Thymus (tissue), 11 donors: ENCODE data around the gene DCPS. TPM values are rescaled to one million over a fixed set of nuclear protein-coding genes. Genes with fewer than 3 reads are reported as not detected.
"Not testable (repeated sequence)": the region's sequence is repeated elsewhere in the genome, so short reads cannot be mapped to it uniquely, and the experiment has no call there.

ENCODE experiments used
- DNase-seq, 9 donors: peaks; one replicate each; pipeline ENCODE4 v3.0.0-alpha.2; 2013; ENCODE audit warnings: low spot score in 9 of 9, low read depth in 6 of 9, missing footprints in 1 of 9
- H3K27ac ChIP-seq, 2 donors: one replicate each; pipeline ENCODE4 v1.5.1; 2013; ENCODE audit warnings: control low read depth in 1 of 2, low read depth in 1 of 2, low read length in 1 of 2, mild to moderate bottlenecking in 1 of 2, moderate library complexity in 1 of 2
- H3K27me3 ChIP-seq, 2 donors: one replicate each; pipeline ENCODE4 v1.5.1; 2013; ENCODE audit warnings: low read length in 1 of 2; ENCODE audit not compliant: control insufficient read depth in 2 of 2, insufficient read depth in 1 of 2
- H3K36me3 ChIP-seq, 2 donors: one replicate each; pipeline ENCODE4 v1.5.1; 2013; ENCODE audit warnings: low read length in 1 of 2, mild to moderate bottlenecking in 1 of 2, moderate library complexity in 1 of 2; ENCODE audit not compliant: control insufficient read depth in 2 of 2, insufficient read depth in 2 of 2
- H3K4me1 ChIP-seq, 2 donors: one replicate each; pipeline ENCODE4 v1.5.1; 2013; ENCODE audit warnings: low read length in 2 of 2; ENCODE audit not compliant: control insufficient read depth in 2 of 2, insufficient read depth in 2 of 2
- H3K4me3 ChIP-seq, 2 donors: one replicate each; pipeline ENCODE4 v1.5.1; 2013; ENCODE audit warnings: low read length in 2 of 2, control low read depth in 1 of 2, mild to moderate bottlenecking in 1 of 2
- H3K9me3 ChIP-seq, 2 donors: one replicate each; pipeline ENCODE4 v1.5.1; 2013; ENCODE audit warnings: low read length in 1 of 2, mild to moderate bottlenecking in 1 of 2; ENCODE audit not compliant: control insufficient read depth in 2 of 2, insufficient read depth in 1 of 2
- WGBS: extraction: QIAGEN DNeasy Blood & Tissue Kit; methylation state at CpG from one replicate; pipeline ENCODE4 v1.1.7; 2013; 5-methylcytosine and 5-hydroxymethylcytosine counted together
- polyA plus RNA-seq: library from polyadenylated mRNA; stranded (reverse); fragments of 200-250 nt; gene quantifications from one replicate; pipeline ENCODE4 v1.2.3, GENCODE V29; 2013
- total RNA-seq: library from RNA; stranded (reverse); fragments of 120-200 nt; gene quantifications from one replicate; pipeline ENCODE4 v1.2.4, GENCODE V29; 2013
- donor health status: healthy.

DCPS gene
- total and polyA plus RNA-seq, 2 donors = 17.2 TPM

DNA sequence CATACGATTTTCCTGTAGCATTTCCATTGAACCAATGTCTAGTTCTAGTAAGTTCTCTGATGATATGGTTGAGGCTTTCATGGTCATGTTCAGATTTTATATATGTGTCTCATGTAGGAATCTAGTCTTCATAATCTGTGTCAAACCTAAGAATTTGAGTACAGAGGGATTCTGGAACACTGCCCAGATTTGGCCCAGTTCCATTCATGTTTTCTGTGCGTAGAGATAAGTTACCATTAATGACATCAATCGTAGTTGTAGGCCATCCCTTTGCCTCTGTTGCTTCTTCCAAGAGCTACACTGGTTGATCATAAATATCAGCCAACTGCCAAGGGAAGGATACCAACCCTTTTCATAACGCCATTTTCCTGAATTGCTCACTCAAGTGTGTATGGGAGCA, 74.9 kb downstream of the DCPS start:
- Histone ChIP-seq H3K27me3 (no peaks in the 10 kb centered on the region), H3K27ac (no peak overlapping the region), H3K9me3 (no peaks in the 10 kb centered on the region), H3K4me3 (no peak overlapping the region), H3K4me1 (peaks cover 0 to 4% of the 10 kb centered on the region in 2 donors), H3K36me3 (no peaks in the 10 kb centered on the region)
- WGBS = 93% methylated on average over 4 of the region's 4 CpGs
- no peak for DNase-seq

DNA sequence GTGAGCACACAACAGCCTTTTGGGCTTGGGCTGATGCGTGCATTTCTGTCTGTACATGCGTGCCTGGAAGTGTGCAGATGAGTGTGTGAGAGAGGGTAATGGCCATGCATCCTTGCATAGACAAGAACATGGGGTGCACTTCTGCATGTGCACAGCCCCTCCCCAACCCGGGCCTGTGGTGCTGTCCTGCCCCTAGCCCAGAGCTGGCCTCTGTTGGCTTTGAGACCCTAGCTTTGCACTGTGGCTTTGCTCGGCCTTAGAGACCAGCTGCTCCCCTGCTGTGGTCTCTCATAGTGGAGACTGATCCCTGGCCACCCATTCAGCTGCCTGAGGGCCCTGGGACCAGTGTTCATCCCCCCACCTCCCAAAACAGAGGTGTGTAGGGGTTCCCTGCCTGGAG, 77.0 kb downstream of the DCPS start:
- 96% methylated on average over 4 of the region's 4 CpGs for WGBS
- no peak overlapping the region for H3K4me3 ChIP-seq
- no peak for DNase-seq
- H3K27ac ChIP-seq = no peak overlapping the region
- H3K4me1 ChIP-seq = peaks cover 0 to 4% of the 10 kb centered on the region in 2 donors
- H3K27me3 ChIP-seq = no peaks in the 10 kb centered on the region
- H3K36me3 ChIP-seq = no peaks in the 10 kb centered on the region
- H3K9me3 ChIP-seq = no peaks in the 10 kb centered on the region

DNA sequence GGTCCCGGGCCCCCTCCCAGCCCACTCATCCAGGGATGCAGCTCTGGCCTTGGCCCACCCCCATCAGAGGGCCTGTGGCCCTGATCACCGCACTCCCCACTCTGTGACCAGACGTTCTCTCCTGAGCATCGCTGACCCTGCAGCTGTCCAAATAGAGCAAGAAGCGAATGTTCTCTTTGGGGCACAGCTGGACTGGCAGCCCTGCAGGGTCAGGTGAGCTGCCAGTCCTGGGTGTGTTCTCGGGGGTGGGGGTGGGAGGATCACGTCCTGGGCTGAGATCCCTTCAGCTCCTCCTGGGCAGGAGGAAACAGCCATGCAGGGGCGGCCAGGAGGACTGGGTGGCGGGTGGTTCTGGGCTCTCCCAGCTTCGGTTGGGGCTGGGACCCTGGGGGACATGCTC, 78.1 kb downstream of the DCPS start:
- H3K27me3 ChIP-seq, DNase-seq, H3K36me3 ChIP-seq, H3K9me3 ChIP-seq, H3K27ac ChIP-seq, H3K4me3 ChIP-seq: not testable (repeated sequence)
- H3K4me1 ChIP-seq = peaks cover 0 to 13% of the 10 kb centered on the region in 2 donors
- WGBS = 98% methylated on average over 6 of the region's 10 CpGs

DNA sequence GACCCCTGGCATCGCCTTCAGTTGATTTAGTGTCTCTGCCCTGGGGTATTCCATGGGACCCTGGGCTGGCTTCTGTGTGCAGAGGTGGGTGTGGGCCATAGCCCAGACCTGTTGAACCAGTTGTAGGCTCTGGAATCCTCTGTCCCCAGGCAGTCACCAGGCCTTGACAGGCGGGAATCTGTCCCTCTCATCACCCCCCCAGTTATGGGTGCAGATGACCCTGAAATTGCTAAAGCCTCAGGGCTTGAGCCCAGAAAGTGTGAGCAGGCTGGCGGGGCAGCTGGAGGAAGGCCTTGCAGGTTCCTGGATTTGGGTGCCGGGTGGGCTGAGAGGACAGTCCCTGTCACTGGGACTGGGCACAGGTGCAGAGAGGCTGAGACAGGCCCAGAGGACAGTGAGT, 78.8 kb downstream of the DCPS start:
- H3K4me3 ChIP-seq, H3K9me3 ChIP-seq, H3K27me3 ChIP-seq, H3K27ac ChIP-seq, DNase-seq, H3K36me3 ChIP-seq: not testable (repeated sequence)
- H3K4me1 ChIP-seq = peaks cover 0 to 16% of the 10 kb centered on the region in 2 donors
- WGBS = 96% methylated on average over 4 of the region's 4 CpGs

DNA sequence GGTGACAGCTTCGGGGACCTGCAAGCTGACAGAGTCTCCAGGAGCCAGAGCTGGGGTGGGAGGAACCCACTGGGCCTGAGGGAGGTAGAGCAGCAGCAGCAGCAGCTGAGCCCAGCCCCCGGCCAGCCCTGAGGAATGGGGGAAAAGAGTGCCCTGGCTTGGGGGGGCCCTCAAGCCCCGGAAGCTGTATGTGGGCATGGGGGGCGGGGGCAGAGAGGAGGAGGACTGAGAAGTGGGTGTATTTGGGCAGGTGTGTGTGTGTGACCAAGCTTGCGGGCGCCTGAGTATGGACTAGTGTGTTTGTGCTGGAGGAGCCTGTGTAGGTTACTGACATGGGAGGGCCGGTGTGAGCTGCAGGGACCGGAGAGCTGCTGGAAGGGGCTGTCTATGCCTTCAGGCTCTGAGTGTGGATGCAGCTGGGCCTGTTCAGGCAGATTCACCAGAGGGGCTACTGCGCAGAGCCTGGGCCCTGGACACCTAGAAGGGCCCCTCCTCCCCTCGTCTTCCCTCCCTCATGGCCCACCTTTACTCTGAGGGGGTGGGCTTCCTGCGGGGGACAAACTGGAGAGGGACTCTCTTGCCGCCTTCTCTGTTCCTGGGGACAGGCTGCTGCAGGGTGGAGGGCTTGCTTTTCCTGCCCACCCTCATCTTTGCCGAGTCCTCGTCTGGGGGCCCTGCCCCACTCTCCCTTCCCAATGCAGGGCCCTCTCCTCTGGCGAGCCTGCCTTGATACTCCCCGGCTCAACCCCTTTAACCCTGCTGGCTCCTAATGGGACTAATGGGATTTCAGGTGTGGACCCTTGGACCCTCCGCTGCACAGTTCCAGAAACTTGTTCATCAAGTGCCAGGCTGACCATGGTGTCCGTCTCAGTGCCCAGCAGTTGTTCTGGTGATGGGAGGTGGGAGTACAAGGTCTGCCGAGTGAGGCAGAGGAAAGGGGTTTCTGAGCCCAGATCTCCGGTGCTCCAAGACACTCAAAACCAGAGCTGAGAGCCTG, 79.8 kb downstream of the DCPS start:
- Histone ChIP-seq H3K4me1 (peaks cover 0 to 16% of the 10 kb centered on the region in 2 donors), H3K4me3 (no peak overlapping the region), H3K27ac (no peak overlapping the region), H3K36me3 (no peaks in the 10 kb centered on the region), H3K27me3 (no peaks in the 10 kb centered on the region), H3K9me3 (no peaks in the 10 kb centered on the region)
- no peak for DNase-seq
- WGBS = 77% methylated on average over 20 of the region's 20 CpGs

DNA sequence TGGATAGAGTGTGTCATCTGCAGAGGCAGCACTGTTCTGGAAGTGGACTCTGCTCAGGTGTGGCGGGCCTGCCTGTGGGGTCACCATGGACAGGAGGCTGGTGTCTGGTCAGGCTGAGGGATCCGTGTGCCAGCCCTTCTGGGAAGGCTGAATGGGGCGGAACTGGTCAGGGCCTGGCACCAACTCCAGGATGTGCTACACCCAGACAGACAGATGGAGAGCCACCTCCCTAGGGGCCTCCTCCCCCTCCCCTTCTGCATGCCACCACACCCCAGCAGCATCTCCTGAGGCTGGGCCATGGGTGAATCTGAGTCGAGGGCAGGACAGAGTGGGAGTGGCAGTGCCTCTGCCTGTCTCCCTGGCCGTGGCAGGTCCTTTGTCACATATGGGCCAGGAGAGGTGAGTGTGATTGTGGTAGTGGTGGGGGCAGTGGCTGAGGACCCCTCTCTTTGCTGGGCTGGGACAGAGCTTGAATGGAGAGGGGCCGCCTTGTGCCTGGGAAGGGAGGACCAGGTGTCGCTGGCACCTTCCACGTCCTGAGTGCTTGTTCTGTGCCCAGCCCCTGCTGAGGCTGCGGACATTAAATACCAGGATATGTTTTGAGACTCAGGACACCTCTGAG, 80.7 kb downstream of the DCPS start:
- no peak for DNase-seq
- Histone ChIP-seq H3K9me3 (no peaks in the 10 kb centered on the region), H3K27me3 (no peaks in the 10 kb centered on the region), H3K4me3 (no peak overlapping the region), H3K4me1 (peaks cover 0 to 16% of the 10 kb centered on the region in 2 donors), H3K36me3 (no peaks in the 10 kb centered on the region), H3K27ac (no peak overlapping the region)
- WGBS = 97% methylated on average over 9 of the region's 9 CpGs

DNA sequence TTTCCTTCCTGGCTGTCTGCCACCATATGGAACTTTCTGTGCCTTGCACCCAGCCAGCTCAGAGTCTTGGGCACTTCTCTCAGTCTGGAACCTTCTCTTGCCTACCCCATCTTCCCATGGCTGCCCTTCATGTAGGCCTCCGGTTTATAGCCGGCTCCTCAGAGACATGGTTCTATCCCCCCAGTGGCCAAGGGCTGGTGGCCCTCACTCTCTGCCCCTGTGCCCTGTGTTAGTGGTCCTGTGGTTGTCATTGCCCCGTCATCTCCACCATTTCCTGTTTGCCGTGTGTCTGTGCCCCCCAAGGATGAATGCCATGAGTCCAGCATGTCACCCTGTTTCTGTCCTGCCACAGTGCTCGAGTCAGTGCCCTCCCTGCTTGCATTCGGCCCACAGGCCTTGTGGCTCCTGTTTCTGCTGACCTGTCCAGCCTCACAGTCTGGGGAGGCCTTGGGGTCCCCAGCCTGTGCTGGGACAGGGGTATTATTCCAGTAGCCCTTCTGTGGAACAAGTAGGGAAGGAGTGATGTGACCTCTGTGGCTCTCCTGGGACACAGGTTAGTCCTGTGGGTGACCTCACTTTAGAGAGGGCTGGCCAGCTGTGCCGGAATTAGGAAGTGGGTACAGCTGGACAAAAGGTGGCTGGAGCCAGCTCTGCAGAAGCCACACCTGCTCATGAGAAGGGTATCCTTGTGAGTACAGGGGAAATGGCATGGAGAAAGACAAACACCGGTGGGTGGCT, 82.3 kb downstream of the DCPS start:
- Histone ChIP-seq H3K27ac (no peak overlapping the region), H3K4me1 (peaks cover 0 to 16% of the 10 kb centered on the region in 2 donors)

DNA sequence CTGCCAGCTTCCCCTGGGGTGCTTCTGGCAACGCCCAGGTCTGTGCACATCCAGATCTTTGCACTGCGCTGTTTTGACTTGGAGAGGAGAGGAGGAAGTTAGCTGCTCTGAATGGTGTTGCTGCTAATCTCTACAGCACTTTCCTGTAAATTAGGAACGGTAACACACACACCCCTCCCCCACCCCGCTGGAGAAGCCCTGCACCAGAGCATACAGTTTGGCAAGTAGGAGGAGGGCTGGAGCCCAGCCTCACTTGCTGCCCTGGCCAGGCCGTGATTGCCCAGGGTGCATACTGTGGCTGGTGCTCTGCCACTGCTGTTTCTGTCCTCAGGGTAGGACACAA, 82.8 kb downstream of the DCPS start:
- not testable (repeated sequence) for H3K27me3 ChIP-seq, H3K4me3 ChIP-seq, DNase-seq, H3K36me3 ChIP-seq, H3K27ac ChIP-seq, H3K9me3 ChIP-seq
- 11% methylated on average over 5 of the region's 5 CpGs for WGBS
- H3K4me1 ChIP-seq = peaks cover 0 to 16% of the 10 kb centered on the region in 2 donors

More for the DNA sequence above, 82.3 kb downstream of the DCPS start:
- Histone ChIP-seq H3K4me3 (no peak overlapping the region), H3K36me3 (no peaks in the 10 kb centered on the region), H3K9me3 (no peaks in the 10 kb centered on the region), H3K27me3 (no peaks in the 10 kb centered on the region)
- 74% methylated on average over 8 of the region's 8 CpGs for WGBS
- no peak for DNase-seq

DNA sequence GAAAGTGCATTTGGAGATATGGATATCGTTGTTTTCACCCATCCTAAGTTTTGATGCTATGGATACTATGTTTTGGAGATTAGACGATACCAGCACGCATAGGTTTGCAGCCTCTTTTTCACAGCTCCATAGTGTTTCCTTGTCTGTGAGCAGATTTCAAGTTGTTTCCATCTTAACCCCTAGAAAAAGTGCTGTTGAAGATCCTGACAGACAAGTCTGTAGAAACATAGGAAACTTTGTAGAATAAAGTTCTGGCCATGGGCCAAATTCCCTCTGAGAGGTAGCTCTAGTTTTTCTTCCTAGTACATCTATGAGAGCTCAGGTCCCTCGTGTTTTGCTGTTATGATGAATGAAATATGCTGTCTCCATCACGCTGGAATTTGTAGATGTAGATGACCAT, 84.0 kb downstream of the DCPS start:
- Histone ChIP-seq H3K27me3 (no peaks in the 10 kb centered on the region), H3K9me3 (no peaks in the 10 kb centered on the region), H3K4me1 (peaks cover 0 to 27% of the 10 kb centered on the region in 2 donors), H3K36me3 (no peaks in the 10 kb centered on the region), H3K27ac (no peak overlapping the region), H3K4me3 (no peak overlapping the region)
- no peak for DNase-seq
- 92% methylated on average over 5 of the region's 5 CpGs for WGBS
